Natural killer cell treated with Interleukin-12 subunit alpha and Interleukin-12 subunit beta and Interleukin-15 and Interleukin-18, amount 100 ng/mL, for 72 hours (primary cell): ENCODE results near the gene TSPY9. TPM values are rescaled to one million over a fixed set of nuclear protein-coding genes. Genes with fewer than 3 reads are reported as not detected.
"Not testable (repeated sequence)": the region's sequence is repeated elsewhere in the genome, so short reads cannot be mapped to it uniquely, and the experiment has no call there.

Experiments used
- ATAC-seq, 2 donors: fragments of 150-1000 bp; cut with Tn5 transposase in 1 of 2; sonication (Bioruptor Pico), chemical (Tn5 transposase) in 1 of 2; 2 replicates each; pipeline ENCODE4 v1.10.0; 2021
- DNase-seq: peaks from one replicate; pipeline ENCODE4 v3.0.0; 2022; ENCODE audit warnings: low spot score
- H3K27ac Mint-ChIP-seq, 2 donors: 1 replicate in 1 of 2; 2 replicates in 1 of 2; pipeline ENCODE4 v1.8.0; 2022; ENCODE audit warnings: mixed read lengths in 2 of 2, mild to moderate bottlenecking in 1 of 2, moderate library complexity in 1 of 2
- H3K27me3 Mint-ChIP-seq, 2 donors: 1 replicate in 1 of 2; 2 replicates in 1 of 2; pipeline ENCODE4 v1.8.0; 2022; ENCODE audit warnings: mixed read lengths in 2 of 2
- H3K36me3 Mint-ChIP-seq: one replicate; pipeline ENCODE4 v1.8.0; 2022; ENCODE audit warnings: mixed read lengths
- H3K4me1 Mint-ChIP-seq, 2 donors: 1 replicate in 1 of 2; 2 replicates in 1 of 2; pipeline ENCODE4 v1.8.0; 2022; ENCODE audit warnings: low read depth in 2 of 2, mixed read lengths in 2 of 2, mild to moderate bottlenecking in 1 of 2
- H3K4me3 Mint-ChIP-seq: one replicate; pipeline ENCODE4 v1.8.0; 2022; ENCODE audit warnings: mixed read lengths
- H3K9me3 Mint-ChIP-seq: 2 replicates; pipeline ENCODE4 v1.8.0; 2022; ENCODE audit warnings: mixed read lengths
- total RNA-seq, 2 donors: library from RNA; stranded (reverse); gene quantifications; one replicate each; pipeline ENCODE4 v1.2.3, GENCODE V29; 2022

The TSPY9 gene, protein sequence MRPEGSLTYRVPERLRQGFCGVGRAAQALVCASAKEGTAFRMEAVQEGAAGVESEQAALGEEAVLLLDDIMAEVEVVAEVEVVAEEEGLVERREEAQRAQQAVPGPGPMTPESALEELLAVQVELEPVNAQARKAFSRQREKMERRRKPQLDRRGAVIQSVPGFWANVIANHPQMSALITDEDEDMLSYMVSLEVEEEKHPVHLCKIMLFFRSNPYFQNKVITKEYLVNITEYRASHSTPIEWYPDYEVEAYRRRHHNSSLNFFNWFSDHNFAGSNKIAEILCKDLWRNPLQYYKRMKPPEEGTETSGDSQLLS
- total RNA-seq, result not detected

DNA sequence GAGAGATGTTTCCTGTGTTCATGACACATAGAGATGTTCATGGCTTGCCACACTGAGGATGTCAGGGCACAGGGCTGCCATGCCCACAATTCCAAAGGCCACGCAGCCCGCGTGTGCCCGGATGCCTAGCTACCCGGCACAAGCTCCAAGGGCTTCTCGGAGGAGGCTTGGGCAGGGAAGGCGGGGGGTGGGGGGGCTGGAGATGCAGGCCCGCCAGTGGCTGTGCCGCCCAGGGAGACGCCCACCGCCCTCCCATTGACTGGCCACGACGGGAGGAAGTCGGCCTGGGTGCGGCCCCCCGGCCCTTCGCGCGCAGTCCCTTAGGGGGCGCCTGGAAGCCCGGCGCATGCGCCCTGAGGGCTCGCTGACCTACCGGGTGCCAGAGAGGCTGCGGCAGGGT is at the start of gene TSPY9:
TSPY9 (plus strand) TSS at position 301 of the 400 bp plus-strand sequence; CDS start at position 347, 46 bp downstream.
- H3K36me3 Mint-ChIP-seq, H3K27me3 Mint-ChIP-seq, H3K4me3 Mint-ChIP-seq, DNase-seq, H3K27ac Mint-ChIP-seq, ATAC-seq, H3K4me1 Mint-ChIP-seq, H3K9me3 Mint-ChIP-seq: not testable (repeated sequence)

DNA sequence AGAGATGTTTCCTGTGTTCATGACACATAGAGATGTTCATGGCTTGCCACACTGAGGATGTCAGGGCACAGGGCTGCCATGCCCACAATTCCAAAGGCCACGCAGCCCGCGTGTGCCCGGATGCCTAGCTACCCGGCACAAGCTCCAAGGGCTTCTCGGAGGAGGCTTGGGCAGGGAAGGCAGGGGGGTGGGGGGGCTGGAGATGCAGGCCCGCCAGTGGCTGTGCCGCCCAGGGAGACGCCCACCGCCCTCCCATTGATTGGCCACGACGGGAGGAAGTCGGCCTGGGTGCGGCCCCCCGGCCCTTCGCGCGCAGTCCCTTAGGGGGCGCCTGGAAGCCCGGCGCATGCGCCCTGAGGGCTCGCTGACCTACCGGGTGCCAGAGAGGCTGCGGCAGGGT is 20.4 kb upstream of the TSPY9 start, which contains the start of gene TSPY1:
TSPY1 (plus strand) TSS at position 301 of the 400 bp plus-strand sequence; CDS start at position 347, 46 bp downstream.
- not testable (repeated sequence) for H3K9me3 Mint-ChIP-seq, H3K36me3 Mint-ChIP-seq, ATAC-seq, H3K4me1 Mint-ChIP-seq, H3K27me3 Mint-ChIP-seq, DNase-seq, H3K27ac Mint-ChIP-seq, H3K4me3 Mint-ChIP-seq

DNA sequence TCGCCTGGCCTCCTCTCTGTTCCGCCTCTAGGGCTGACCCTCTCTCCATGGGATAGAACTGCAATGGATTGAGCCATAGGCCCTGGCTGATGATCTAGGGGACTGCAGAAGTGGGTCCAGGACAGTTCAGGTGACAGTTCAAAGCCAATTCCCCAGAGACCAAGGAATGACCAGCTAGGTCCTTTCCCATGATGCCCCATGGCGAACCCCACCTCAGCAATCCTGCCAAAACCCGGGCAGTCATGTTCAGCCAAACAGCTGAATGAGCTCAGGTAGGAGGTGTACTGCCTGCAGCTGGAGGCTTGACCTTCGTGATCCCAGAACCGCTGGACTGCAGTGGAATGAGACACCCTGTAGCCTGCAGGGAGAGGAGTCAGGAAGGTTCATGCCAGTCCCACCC is 17.3 kb downstream of the TSPY9 start:
- not testable (repeated sequence) for H3K27ac Mint-ChIP-seq, H3K36me3 Mint-ChIP-seq, H3K9me3 Mint-ChIP-seq, ATAC-seq, H3K4me3 Mint-ChIP-seq, H3K27me3 Mint-ChIP-seq, H3K4me1 Mint-ChIP-seq, DNase-seq

DNA sequence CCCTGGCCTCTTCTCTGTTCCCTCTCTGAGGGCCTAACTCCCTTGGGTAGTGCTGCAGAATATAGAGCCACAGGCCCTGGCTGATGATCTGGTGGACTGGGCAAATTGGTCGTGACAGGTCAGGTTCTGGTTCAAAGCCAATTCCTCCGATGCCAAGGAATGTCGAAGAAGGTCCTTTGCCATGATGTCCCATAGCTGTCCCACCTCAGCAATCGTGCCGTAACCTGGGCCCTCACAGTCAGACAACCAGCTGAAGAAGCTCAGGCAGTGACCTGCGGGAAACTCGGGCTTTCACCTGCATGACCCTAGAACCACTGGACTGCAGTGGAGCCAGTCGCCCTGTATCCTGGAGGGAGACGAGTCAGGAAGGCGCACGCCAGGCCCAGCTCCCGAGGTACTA is 29.2 kb downstream of the TSPY9 start:
- ATAC-seq, DNase-seq, H3K36me3 Mint-ChIP-seq, H3K4me1 Mint-ChIP-seq, H3K27ac Mint-ChIP-seq, H3K4me3 Mint-ChIP-seq, H3K27me3 Mint-ChIP-seq, H3K9me3 Mint-ChIP-seq: not testable (repeated sequence)

DNA sequence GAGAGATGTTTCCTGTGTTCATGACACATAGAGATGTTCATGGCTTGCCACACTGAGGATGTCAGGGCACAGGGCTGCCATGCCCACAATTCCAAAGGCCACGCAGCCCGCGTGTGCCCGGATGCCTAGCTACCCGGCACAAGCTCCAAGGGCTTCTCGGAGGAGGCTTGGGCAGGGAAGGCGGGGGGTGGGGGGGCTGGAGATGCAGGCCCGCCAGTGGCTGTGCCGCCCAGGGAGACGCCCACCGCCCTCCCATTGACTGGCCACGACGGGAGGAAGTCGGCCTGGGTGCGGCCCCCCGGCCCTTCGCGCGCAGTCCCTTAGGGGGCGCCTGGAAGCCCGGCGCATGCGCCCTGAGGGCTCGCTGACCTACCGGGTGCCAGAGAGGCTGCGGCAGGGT is 40.5 kb downstream of the TSPY9 start, which contains the start of gene TSPY10:
TSPY10 (plus strand) TSS at position 301 of the 400 bp plus-strand sequence; CDS start at position 347, 46 bp downstream.
- not testable (repeated sequence) for H3K36me3 Mint-ChIP-seq, H3K27ac Mint-ChIP-seq, ATAC-seq, H3K4me1 Mint-ChIP-seq, H3K9me3 Mint-ChIP-seq, H3K4me3 Mint-ChIP-seq, H3K27me3 Mint-ChIP-seq, DNase-seq

Other genes starting within 250 kb of the TSPY9 start
- gene TSPY4, start 149.8 kb upstream of the TSPY9 start, total RNA-seq, result not detected
- not detected for gene TSPY8, start 129.5 kb upstream of the TSPY9 start, total RNA-seq
- not detected for gene TSPY3, start 88.8 kb upstream of the TSPY9 start, total RNA-seq
- not detected for gene TSPY1, start 20.3 kb upstream of the TSPY9 start, total RNA-seq
- gene TSPY10, start 40.6 kb downstream of the TSPY9 start, total RNA-seq, result not detected